GM12878 (cell line): Measurements from ENCODE around the gene HLA-DRB1. TPM values are rescaled to one million over a fixed set of nuclear protein-coding genes. Genes with fewer than 3 reads are reported as not detected.

ENCODE experiments used
- ATAC-seq: fragments of 200-7000 bp; cut with Tn5 transposase; 3 replicates; pipeline ENCODE4 v1.9.1; 2020; ENCODE audit warnings: mild to moderate bottlenecking, moderate library complexity
- BruUV-seq: library from RNA; stranded (reverse); fragments of 400-500 nt; replicated peaks from 2 replicates; lab custom pipeline; 2021; lab: Mats Ljungman, UMichigan
- CTCF ChIA-PET: fragments of 300-600 bp; sonication (Branson Sonifier 250); formaldehyde crosslinking; extraction: SDS; loops from one replicate; lab custom pipeline; 2021; ENCODE audit warnings: inconsistent platforms; lab: Yijun Ruan, JAX
- POLR2A ChIA-PET: fragments of 350-600 bp; formaldehyde crosslinking; extraction: SDS; loops from one replicate; lab custom pipeline; 2021; ENCODE audit warnings: inconsistent platforms; lab: Charles Lee
- RAD21 ChIA-PET: fragments of 300-600 bp; sonication (Branson Sonifier 250); formaldehyde crosslinking; loops from one replicate; lab custom pipeline; 2023; ENCODE audit warnings: antibody characterized with exemption; ENCODE audit not compliant: unreplicated experiment; lab: Charles Lee
- SMC1A ChIA-PET: fragments of 300-600 bp; sonication (Branson Sonifier 250); formaldehyde crosslinking; loops from one replicate; lab custom pipeline; 2023; ENCODE audit not compliant: unreplicated experiment, uncharacterized antibody; lab: Charles Lee
- DNase-seq: peaks from one replicate; pipeline ENCODE4 v3.0.0-alpha.2; 2011; ENCODE audit warnings: low read depth, low spot score
- FAIRE-seq: peaks from 3 replicates; lab custom pipeline; 2011; peaks lifted over from hg19 to GRCh38; lab: Jason Lieb, UNC
- H2AFZ ChIP-seq: 2 replicates; pipeline ENCODE4 v1.6.0; 2011; ENCODE audit warnings: low read depth, low read length, control low read depth; ENCODE audit not compliant: control insufficient read depth
- H3K27ac ChIP-seq: 2 replicates; pipeline ENCODE4 v1.5.1; 2011; ENCODE audit warnings: control low read depth; ENCODE audit not compliant: control insufficient read depth, insufficient read depth
- H3K27me3 ChIP-seq, 2 experiments: replicated peaks in 1 of 2; 2 replicates each; pipeline versions ENCODE4 v1.6.0 to v1.6.1; 2011; ENCODE audit warnings: low read length in 1 of 2; ENCODE audit not compliant: control insufficient read depth in 2 of 2, insufficient read depth in 2 of 2
- H3K36me3 ChIP-seq, 2 experiments: 2 replicates each; pipeline ENCODE4 v1.5.1; 2011; ENCODE audit warnings: low read length in 1 of 2; ENCODE audit not compliant: control insufficient read depth in 2 of 2, insufficient read depth in 2 of 2
- H3K4me1 ChIP-seq: 2 replicates; pipeline ENCODE4 v1.6.1; 2011; ENCODE audit warnings: mild to moderate bottlenecking, low read length, moderate library complexity, mixed read lengths; ENCODE audit not compliant: control insufficient read depth, insufficient read depth
- H3K4me2 ChIP-seq: 2 replicates; pipeline ENCODE4 v1.6.0; 2011; ENCODE audit warnings: control low read depth; ENCODE audit not compliant: control insufficient read depth, insufficient read depth
- H3K4me3 ChIP-seq: fragments of 200-600 bp; sonication (generic); 2 replicates; pipeline ENCODE4 v1.5.1; 2016
- H3K79me2 ChIP-seq: 2 replicates; pipeline ENCODE4 v1.6.0; 2011; ENCODE audit warnings: low read length; ENCODE audit not compliant: control insufficient read depth, insufficient read depth
- H3K9ac ChIP-seq: 2 replicates; pipeline ENCODE4 v1.8.0; 2011; ENCODE audit warnings: low read length, control low read depth, mixed read lengths; ENCODE audit not compliant: control insufficient read depth, insufficient read depth
- H3K9me3 ChIP-seq: replicated peaks from 3 replicates; pipeline ENCODE4 v1.5.1; 2011; ENCODE audit warnings: mild to moderate bottlenecking, low read length; ENCODE audit not compliant: control insufficient read depth, insufficient read depth
- H4K20me1 ChIP-seq: 2 replicates; pipeline ENCODE4 v1.6.0; 2011; ENCODE audit not compliant: control insufficient read depth, insufficient read depth
- GATAD2B ChIP-seq: fragments of 450-650 bp; conservative IDR thresholded peaks from 2 replicates; pipeline ENCODE4 v1.6.1; 2017; ENCODE audit warnings: low read depth, mild to moderate bottlenecking, moderate library complexity
- MYC ChIP-seq: IDR thresholded peaks from 2 replicates; pipeline ENCODE4 v1.6.1; 2011; ENCODE audit warnings: mild to moderate bottlenecking, low read length, moderate library complexity, inconsistent platforms; ENCODE audit not compliant: insufficient read depth, insufficient replicate concordance, insufficient read length, severe bottlenecking
- NFYB ChIP-seq: IDR thresholded peaks from 2 replicates; pipeline ENCODE4 v1.6.1; 2011; ENCODE audit warnings: low read depth, mild to moderate bottlenecking, low read length, improper control_type of control experiment, moderate library complexity; ENCODE audit not compliant: insufficient read depth
- SIX5 ChIP-seq: IDR thresholded peaks from 2 replicates; pipeline ENCODE4 v1.6.1; 2011; ENCODE audit warnings: mild to moderate bottlenecking, low read depth, low read length, moderate library complexity; ENCODE audit not compliant: severe bottlenecking
- SMAD1 ChIP-seq: fragments of 450-650 bp; IDR thresholded peaks from 2 replicates; pipeline ENCODE4 v1.6.1; 2018; ENCODE audit warnings: mild to moderate bottlenecking, low read depth; ENCODE audit not compliant: partially characterized antibody
- SMC3 ChIP-seq: IDR thresholded peaks from 2 replicates; pipeline ENCODE4 v1.6.1; 2011; ENCODE audit warnings: low read length, improper control_type of control experiment, borderline replicate concordance
- TCF3 ChIP-seq: IDR thresholded peaks from 2 replicates; pipeline ENCODE4 v1.6.1; 2012; ENCODE audit warnings: low read depth, mild to moderate bottlenecking, low read length, borderline replicate concordance; ENCODE audit not compliant: insufficient read depth
- USF1 ChIP-seq: IDR thresholded peaks from 2 replicates; pipeline ENCODE4 v1.6.1; 2011; ENCODE audit warnings: borderline replicate concordance, low read depth, mild to moderate bottlenecking, moderate library complexity, mixed read lengths, low read length; ENCODE audit not compliant: insufficient read depth; ENCODE audit errors: extremely low read length
- YY1 ChIP-seq: IDR thresholded peaks from 2 replicates; pipeline ENCODE4 v1.6.1; 2011; ENCODE audit warnings: low read depth, mild to moderate bottlenecking, low read length
- WGBS: methylation state at CpG from one replicate; pipeline ENCODE4 v1.1.6; 2016; ENCODE audit warnings: low lambda C conversion rate; ENCODE audit not compliant: insufficient replicate concordance, insufficient coverage; ENCODE audit errors: missing lambda C conversion rate; 5-methylcytosine and 5-hydroxymethylcytosine counted together
- in situ Hi-C: fragments of 300-500 bp; cut with MboI; formaldehyde crosslinking; loops from 9 replicates; pipeline ENCODE4 v1.14.3; 2018; ENCODE audit warnings: mixed read lengths
- intact Hi-C: fragments of 100-400 bp; cut with micrococcal nuclease; formaldehyde crosslinking; loops from one replicate; pipeline ENCODE4 v1.14.2; 2022; ENCODE audit not compliant: unreplicated experiment
- polyA plus RNA-seq, 11 experiments: library from polyadenylated mRNA; depleted of rRNA in 4 of 11; unstranded in 6 of 11; stranded (reverse) in 5 of 11; fragments of >200 nt; fragmentation: Nextera tagmentation in 4 of 11; fragmentation: Illumina TruSeq in 1 of 11; extraction: Ambion mirVana in 4 of 11; extraction: Trizol in 1 of 11; gene quantifications; 1 replicate in 1 of 11; 2 replicates in 10 of 11; pipeline versions ENCODE4 v1.2.1 to v1.2.3, GENCODE V29; 2011 to 2016; ENCODE audit warnings: inconsistent platforms in 2 of 11, missing spikeins in 2 of 11, low read depth in 1 of 11
- total RNA-seq, 4 experiments: library from RNA; depleted of rRNA in 3 of 4; stranded (reverse); fragments of >200 nt in 3 of 4; fragmentation: Illumina TruSeq in 1 of 4; extraction: Trizol in 1 of 4; gene quantifications; 2 replicates each; pipeline versions ENCODE4 v1.2.1 to v1.2.3, GENCODE V29; 2013 to 2021

The HLA-DRB1 gene
- total and polyA plus RNA-seq, 10 of the 15 experiments (the other 5 are each of a cell fraction or from before 2014, with no cell fraction given), result 312 to 1,082 (median 604) TPM

GRCh38 chr6:32565511-32565910 is 24.1 kb downstream of the HLA-DRB1 start (continued):
- TF ChIP-seq YY1 (no peak), NFYB (no peak), TCF3 (no peak), MYC (no peak), SIX5 (no peak), USF1 (no peak)

- Histone ChIP-seq H3K36me3 (no peaks in the 10 kb centered on the region), H3K9ac (no peak overlapping the region), H3K4me1 (no peaks in the 10 kb centered on the region), H3K79me2 (peaks cover 2% of the 10 kb centered on the region)
- in situ Hi-C loops, result no loop called here
- FAIRE-seq, result no peak
- 50% methylated on average over 2 of the region's 2 CpGs for WGBS
- TF ChIP-seq SMAD1 (no peak), SMC3 (no peak), GATAD2B (no peak), USF1 (no peak)
- TF ChIP-seq, all 136 proteins: peak for 0
- no peak overlapping the region for H2AFZ ChIP-seq
- ChIA-PET POLR2A (no interaction called here), RAD21 (no interaction called here), SMC1A (interaction anchor here (1.1 to 1.8 kb wide), 3 partner anchors 9 to 137 kb away, joined by 5 to 7 read pairs (median 5); no protein-coding TSS in a partner anchor), CTCF (interaction anchor here (0.7 kb wide), 1 partner anchor 149 kb away, joined by 3 read pairs; no protein-coding TSS in a partner anchor)
- H3K4me3 ChIP-seq, result no peak overlapping the region
- no peaks in the 10 kb centered on the region for H4K20me1 ChIP-seq
- H3K27ac ChIP-seq, result no peak overlapping the region
- DNase-seq (no peak), ATAC-seq (no peak)
- no peaks in the 10 kb centered on the region for H3K27me3 ChIP-seq
- H3K4me2 ChIP-seq, result no peak overlapping the region
- H3K9me3 ChIP-seq, result no peaks in the 10 kb centered on the region
- no TSS peak for BruUV-seq
- intact Hi-C loops, result no loop called here
Observed at GRCh38 chr6:32562940-32563339, 26.7 kb downstream of the HLA-DRB1 start.
